NCI-H128 (cell line): ENCODE data around the gene ACTN2.

Experiments used
- DNase-seq: peaks from one replicate; lab custom pipeline; 2025; ENCODE audit not compliant: unreplicated experiment; lab: John Stamatoyannopoulos, UW

ACTN2 gene

DNA sequence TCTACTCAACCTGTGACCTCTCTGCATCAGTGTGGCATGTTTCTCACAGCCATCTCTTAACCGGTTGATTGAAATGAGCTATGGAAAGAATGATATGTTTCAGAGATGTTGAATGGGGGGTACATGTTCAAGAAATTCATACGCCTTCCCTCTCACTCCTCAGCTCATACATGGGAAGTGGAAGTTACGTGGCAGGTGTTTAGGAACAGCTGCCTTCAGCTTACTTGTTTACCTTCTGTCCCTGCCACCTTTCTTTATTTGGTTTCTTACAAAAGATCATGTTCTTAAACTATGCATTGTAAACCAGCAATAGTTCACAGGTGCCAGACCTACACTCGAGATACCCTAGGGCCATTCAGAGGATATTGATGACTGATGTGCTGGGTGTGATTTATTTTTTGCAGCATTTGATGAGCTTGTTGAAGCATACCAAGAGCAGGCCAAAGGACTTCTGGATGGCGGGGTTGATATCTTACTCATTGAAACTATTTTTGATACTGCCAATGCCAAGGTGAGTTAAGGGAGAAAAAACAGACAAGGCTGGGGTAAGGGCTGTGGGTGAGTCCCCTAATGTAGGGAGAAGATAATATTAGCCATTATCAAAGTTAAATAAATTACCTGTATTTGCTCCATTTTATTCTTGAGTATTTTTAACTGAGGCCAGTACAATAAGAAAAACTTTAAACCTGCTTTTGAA lies 126.2 kb downstream of the ACTN2 start:
- DNase-seq: no peak
